GM21619 (cell line): ENCODE results near the gene NPM1.
"Not testable (repeated sequence)": the region's sequence is repeated elsewhere in the genome, so short reads cannot be mapped to it uniquely, and the experiment has no call there.

ENCODE experiments used
- ATAC-seq: cut with Tn5 transposase; IDR thresholded peaks from one replicate; pipeline ENCODE4 v1.9.1; 2021; ENCODE audit not compliant: unreplicated experiment

The NPM1 gene

DNA sequence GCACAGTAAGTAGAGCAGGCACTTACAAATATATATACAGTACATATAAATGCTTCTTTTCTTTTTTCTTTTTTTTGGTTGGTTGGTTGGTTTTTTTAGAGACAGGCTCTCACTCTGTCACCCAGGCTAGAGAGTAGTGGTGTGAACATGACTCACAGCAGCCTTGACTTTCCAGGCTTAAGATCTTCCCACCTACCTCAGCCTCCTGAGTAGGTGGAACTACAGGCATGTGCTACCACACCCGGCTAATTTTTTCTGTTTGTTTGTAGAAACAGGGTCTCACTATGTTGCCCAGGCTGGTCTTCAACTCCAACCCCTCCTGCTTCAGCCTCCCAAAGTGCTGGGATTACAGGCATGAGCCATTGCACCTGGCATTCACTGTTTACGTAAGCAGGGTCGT is 2.6 kb upstream of the NPM1 start:
- ATAC-seq: not testable (repeated sequence)

DNA sequence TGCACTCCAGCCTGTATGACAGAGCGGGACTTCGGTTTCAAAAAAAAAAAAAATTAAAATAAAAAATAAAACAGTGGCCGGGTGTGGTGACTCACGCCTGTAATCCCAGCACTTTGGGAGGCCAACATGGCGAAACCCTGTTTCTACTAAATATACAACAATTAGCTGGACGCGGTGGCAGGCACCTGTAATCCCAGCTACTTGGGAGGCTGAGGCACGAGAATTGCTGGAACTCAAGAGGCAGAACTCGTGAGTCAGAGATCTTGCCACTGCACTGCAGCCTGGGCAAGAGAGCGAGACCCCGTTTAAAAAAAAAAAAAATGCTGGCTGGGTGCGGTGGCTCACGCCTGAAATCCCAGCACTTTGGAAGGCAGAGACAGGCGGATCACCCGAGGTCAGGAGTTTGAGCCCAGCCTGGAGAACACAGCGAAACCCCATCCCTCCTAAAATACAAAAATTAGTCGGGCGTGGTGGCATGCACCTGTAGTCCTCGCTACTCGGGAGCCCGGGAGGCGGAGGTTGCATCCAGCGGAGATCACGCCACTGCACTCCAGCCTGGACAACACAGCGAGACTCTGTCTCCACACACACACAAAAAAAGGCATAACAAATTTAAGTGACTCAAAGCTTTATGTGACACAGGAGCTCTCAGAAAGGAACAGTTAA is 1.5 kb upstream of the NPM1 start:
- ATAC-seq: no peak

DNA sequence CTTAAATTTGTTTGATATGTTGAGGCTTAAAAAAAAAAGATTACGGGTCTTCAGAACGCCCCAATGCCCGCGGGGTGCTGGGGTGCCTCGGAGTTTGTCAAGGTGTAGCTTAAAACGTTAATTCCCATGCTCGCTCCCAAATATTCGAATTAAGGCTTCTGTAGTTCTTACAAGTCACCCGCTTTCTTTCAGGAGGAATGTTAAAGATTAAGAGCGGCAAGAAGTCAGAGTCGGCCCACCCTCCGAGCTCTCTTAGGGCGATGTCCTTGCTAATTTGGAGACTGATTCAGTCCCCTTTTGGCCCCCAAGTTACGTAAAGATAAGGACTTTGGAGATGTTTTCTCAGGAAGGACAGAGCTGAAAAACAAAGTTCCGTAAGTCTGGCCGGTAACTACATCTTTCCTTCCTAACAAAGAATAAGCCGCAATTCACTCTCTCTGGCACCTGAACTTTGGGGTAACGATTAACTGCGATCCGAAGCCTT is 746 bp upstream of the NPM1 start:
- ATAC-seq: no peak

DNA sequence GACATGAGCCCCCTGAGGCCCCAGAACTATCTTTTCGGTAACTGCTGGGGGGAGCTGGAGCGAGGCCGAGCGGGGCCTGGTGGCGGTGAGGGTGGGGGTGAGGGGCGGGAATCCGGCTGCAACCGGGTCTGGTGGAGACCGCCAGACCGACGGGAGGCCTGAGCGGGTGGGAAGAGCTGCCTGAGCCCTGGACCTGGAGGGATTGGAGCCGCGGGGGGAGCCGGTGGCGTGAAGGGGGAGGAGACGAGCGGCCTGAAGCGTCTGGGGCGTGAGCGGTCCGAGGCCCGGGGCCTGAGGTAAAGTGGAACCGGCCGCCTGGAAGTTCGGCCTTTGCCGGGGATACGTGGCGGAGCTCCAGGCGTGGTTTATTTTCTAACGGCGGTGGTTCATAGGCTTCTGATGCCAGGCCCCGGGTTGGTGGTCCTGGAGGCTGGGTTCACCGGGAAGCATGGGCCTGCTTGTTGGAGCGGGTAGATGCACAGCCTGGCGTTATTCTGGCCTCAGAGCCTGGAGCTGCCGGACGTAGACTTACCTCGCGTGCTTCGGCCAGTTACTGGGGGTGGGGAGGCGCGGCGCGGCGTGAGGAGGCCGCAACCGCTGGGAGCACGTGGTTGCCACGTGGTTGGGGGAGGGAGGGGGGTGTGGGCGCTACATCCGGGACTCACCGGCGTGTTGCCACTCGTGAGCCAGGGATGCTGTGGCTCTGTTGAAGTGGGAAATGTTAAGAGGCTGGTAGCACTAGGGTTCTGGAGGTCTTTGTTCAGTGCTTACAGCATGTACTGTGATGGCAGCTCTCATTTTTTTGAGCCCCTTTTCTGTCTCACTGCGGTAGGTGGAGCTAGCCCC is 544 bp downstream of the NPM1 start:
- peak; percentile 38 for ATAC-seq

DNA sequence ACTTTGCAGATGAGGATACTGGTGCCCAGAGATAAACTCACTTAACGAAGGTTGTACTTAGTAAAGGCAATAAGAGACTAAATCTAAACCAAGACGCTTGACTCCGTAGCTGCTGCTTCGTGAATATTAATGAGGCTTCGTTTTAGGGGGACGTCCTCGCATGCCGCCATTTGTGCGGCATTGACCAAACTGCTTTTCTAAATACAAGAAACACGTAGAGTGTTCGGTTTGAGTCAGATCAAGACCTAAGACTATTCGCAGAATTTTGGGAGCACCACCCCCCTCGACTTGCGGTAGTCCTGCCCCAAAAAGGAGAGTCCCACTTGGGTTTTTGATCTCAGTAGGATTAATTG is 1.1 kb downstream of the NPM1 start:
- no peak for ATAC-seq

DNA sequence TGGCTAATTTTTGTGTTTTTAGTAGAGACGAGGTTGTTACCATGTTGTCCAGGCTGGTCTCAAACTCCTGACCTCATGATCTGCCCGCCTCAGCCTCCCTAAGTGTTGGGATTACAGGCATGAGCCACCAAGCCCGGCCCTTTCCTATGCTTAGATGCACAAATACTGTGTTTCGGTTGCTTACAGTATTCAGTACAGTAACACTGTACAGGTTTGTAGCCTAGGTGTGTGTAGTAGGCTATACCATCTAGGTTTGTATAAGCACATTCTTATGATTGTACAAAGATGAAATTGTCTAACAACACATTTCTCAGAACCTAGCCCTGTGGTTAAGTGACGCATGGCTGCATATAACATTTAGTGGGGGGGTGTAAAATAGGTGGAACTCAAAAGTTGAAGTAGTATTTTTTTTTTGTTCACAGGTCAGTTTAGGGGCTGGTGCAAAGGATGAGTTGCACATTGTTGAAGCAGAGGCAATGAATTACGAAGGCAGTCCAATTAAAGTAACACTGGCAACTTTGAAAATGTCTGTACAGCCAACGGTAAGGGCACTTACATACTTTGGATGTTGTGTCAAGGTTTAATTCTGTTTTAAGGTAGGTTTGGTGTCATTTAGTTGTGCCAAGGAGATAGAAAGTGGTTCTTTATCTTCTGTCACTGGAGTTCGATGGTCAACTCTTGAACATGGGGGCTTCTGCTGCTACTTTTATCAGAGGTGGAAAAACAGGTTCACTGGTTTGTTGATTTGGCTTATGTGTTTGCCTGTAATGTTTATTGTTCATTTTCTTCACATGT is 3.4 kb downstream of the NPM1 start:
- no peak for ATAC-seq

DNA sequence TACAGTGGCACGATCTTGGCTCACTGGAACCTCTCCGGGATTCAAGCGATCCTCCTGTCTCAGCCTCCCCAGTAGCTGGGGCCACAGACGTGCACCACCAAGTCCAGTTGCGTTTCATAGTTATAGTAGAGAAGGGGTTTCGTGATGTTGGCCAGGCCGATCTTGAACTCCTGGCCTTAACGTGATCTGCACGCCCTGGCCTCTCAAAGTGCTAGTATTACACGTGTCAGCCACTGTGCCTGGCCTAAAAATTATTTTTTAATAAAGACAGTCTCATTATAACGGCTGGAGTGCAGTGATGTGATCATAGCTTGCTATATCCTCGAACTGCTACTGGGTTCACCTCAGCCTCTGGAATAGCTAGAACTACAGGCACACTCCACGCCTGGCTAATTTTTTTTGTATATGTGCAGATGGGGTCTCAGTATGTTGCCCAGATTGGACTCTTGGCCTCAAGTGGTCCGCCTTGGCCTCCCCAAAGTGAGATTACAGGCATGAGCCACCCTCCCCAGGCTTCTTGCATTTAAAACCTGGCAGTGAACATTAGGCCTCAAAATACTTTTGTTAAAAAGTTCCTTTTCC is 4.4 kb downstream of the NPM1 start:
- ATAC-seq: no peak

- no peak for ATAC-seq
These were observed 5.0 kb downstream of the NPM1 start for GRCh38 chr5:171392585-171393159.

- ATAC-seq: no peak
These were observed 7.4 kb downstream of the NPM1 start for GRCh38 chr5:171395042-171395441.

DNA sequence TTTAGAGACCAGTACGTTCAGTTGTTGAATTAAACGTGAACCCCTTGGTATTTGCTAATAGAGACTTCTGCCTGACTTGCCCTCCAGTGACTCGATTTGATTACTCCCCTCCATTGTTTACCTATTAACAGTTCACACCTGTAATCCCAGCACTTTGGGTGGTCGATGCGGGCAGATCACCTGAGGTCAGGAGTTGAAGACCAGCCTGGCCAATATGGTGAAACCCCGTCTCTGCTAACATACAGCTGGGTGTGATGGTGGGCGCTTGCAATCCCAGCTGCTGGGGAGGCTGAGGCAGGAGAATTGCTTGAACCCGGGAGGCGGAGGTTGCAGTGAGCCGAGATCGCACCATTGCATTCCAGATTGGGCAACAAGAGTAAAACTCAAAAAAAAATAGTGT is 8.9 kb downstream of the NPM1 start:
- ATAC-seq: not testable (repeated sequence)

DNA sequence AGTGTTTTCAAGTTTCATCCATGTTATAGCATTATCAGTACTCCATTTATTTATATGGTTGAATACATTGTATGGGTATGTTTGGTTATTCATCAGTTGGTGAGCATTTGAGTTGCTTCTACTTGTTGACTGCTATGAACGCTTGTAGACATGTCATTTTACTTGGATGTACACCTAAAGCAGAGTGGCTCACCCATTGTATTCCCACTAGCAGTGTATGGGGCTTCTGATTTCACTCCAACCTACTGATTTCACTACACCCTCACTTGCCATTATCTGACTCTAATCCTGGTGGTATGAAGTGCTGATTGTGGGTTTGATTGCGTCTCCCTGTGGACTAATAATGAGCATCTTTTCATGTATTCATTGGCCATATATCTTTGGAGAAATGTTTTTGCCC is 9.5 kb downstream of the NPM1 start:
- ATAC-seq: no peak

DNA sequence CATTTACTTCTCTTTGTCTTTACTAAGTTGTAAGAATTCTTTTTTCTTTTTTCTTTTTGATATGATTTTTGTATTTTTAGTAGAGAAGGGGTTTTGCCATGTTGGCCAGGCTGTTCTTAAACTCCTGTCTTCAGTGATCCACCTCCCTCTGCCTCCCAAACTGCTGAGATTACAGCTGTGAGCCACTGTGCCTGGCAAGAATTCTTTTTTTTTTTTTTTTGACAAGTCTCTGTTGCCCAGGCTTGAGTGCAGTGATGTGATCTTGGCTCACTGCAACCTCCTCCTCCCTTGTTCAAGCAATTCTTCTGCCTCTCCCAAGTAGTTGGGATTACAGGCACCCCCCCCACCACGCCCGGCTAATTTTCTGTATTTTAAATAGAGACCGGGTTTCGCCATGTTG is 9.9 kb downstream of the NPM1 start:
- no peak for ATAC-seq

DNA sequence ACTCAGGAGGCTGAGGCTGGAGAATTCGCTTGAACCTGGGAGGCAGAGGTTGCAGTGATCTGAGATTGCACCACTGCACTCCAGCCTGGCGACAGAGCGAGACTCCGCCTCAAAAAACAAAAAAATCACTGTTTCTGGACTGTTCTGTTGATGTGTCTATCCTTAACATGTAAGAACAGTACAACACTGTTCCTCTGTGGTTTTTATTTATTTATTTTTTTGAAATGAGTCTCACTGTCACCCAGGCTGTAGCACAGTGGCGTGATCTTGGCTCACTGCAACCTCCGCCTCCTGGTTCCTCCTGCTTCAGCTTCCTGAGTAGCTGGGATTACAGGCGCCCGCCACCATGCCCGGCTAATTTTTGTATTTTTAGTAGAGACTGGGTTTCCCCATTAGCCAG is 11.0 kb downstream of the NPM1 start:
- ATAC-seq: not testable (repeated sequence)

- no peak for ATAC-seq
These were observed 12.5 kb downstream of the NPM1 start for GRCh38 chr5:171400169-171400568.

GRCh38 chr5:171401167-171401947 is 13.7 kb downstream of the NPM1 start:
- ATAC-seq: no peak

- not testable (repeated sequence) for ATAC-seq
These were observed 15.1 kb downstream of the NPM1 start for GRCh38 chr5:171402751-171403150.

DNA sequence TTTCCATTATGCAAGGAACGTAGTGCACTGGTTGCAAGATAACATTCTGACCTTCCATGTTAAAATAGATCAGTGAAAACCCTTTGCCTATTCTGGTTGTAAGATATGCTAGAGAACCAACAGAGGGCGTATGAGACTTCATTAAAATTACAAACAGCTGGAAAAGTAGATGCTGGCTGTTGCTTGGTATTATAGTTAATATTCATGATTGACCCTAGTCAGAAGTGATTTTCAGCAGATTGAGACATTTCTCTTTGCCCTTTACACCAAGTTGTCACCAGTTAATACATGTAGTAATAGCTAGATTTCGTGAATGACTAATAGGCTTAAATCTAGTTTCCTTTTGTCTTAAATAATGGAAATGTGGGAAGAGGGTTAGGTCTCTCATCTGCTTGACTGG is 18.0 kb downstream of the NPM1 start:
- no peak for ATAC-seq

- ATAC-seq: no peak
These were observed 19.6 kb downstream of the NPM1 start for GRCh38 chr5:171407234-171407633.

DNA sequence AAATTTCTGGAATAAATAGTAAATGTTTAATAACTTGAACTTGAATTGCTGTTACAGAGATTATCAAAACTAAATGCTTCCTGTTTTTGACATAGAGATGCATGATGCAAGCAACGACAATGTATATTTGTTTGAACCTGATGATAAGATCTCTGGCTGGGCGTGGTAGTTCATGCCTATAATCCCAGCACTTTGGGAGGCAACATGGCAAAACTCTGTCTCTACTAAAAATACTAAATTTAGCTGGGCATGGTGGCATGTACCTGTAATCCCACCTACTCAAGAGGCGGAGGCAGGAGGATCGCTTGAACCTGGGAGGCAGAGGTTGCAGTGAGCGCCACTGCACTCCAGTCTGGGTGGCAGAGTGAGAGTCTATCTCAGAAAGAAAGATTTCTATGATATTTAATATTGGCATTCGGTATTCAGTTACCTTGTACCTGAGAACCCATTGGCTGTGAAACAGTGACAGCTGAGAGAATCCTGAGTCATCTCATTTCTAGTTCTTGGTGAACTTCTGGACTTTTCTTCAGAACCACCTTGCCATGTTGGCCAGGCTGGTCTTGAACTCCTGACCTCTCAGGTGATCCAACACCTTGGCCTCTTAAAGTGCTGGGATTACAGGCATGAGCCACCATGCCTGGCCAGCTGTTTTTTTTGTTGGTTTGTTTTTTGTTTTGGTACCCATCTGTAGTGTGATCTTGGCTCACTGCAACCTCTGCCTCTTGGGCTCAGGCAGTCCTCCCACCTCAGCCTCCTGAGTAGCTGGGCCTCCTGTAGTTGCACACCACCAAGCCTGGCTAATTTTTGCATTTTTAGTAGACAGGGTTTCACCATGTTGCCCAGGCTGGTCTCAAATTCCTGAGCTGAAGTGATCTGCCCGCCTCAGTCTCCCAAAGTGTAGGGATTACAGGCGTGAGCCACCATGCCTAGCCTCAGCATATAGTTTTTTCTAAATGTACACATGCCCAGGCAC is 21.8 kb downstream of the NPM1 start:
- ATAC-seq: no peak
